Endothelial cell of umbilical vein (primary cell): ENCODE measurements around the gene STK39. TPM values are rescaled to one million over a fixed set of nuclear protein-coding genes. Genes with fewer than 3 reads are reported as not detected.

Source experiments
- BruUV-seq: library from RNA; stranded (reverse); fragments of 400-500 nt; replicated peaks from 2 replicates; lab custom pipeline; 2021; lab: Mats Ljungman, UMichigan
- CTCF ChIA-PET: fragments of 300-600, 350-600 bp; sonication (Branson Sonifier 250); formaldehyde crosslinking; loops from one replicate; lab custom pipeline; 2021; ENCODE audit warnings: antibody characterized with exemption, inconsistent platforms; lab: Charles Lee
- POLR2A ChIA-PET: fragments of 300-600, 350-600 bp; sonication (Branson Sonifier 250); formaldehyde crosslinking; loops from one replicate; lab custom pipeline; 2021; ENCODE audit warnings: antibody characterized with exemption, inconsistent platforms; lab: Charles Lee
- DNase-seq: peaks from one replicate; pipeline ENCODE4 v3.0.0-alpha.2; 2011; ENCODE audit warnings: low read depth, low spot score
- FAIRE-seq: peaks from 2 replicates; lab custom pipeline; 2011; peaks lifted over from hg19 to GRCh38; lab: Jason Lieb, UNC
- H2AFZ ChIP-seq: 2 replicates; pipeline ENCODE4 v1.6.0; 2012; ENCODE audit warnings: low read depth, low read length, control low read depth, inconsistent platforms
- H3K27ac ChIP-seq: 2 replicates; pipeline ENCODE4 v1.5.1; 2011; ENCODE audit warnings: low read depth, mild to moderate bottlenecking, control low read depth, low read length, moderate library complexity; ENCODE audit not compliant: insufficient read depth
- H3K27me3 ChIP-seq, 2 experiments: 2 replicates each; pipeline versions ENCODE4 v1.6.0 to v1.6.1; 2011; ENCODE audit warnings: low read length in 2 of 2, mixed read lengths in 1 of 2; ENCODE audit not compliant: control insufficient read depth in 2 of 2, insufficient read depth in 2 of 2
- H3K36me3 ChIP-seq, 2 experiments: 2 replicates in 1 of 2; 3 replicates in 1 of 2; pipeline ENCODE4 v1.5.1; 2011; ENCODE audit warnings: low read length in 2 of 2, mild to moderate bottlenecking in 1 of 2, moderate library complexity in 1 of 2; ENCODE audit not compliant: control insufficient read depth in 2 of 2, insufficient read depth in 2 of 2; ENCODE audit errors: extremely low read depth in 1 of 2
- H3K4me1 ChIP-seq: 3 replicates; pipeline ENCODE4 v1.5.1; 2011; ENCODE audit warnings: mild to moderate bottlenecking, low read length; ENCODE audit not compliant: control insufficient read depth, insufficient read depth; ENCODE audit errors: extremely low read depth
- H3K4me2 ChIP-seq: 2 replicates; pipeline ENCODE4 v1.6.1; 2011; ENCODE audit warnings: low read length, control low read depth, mixed read lengths; ENCODE audit not compliant: insufficient read depth
- H3K4me3 ChIP-seq, 3 experiments: fragments of 200-600 bp in 1 of 3; sonication (generic), shearing (Covaris generic) in 1 of 3; replicated peaks in 1 of 3; 2 replicates each; pipeline ENCODE4 v1.5.1; 2011 to 2016; ENCODE audit warnings: control low read depth in 3 of 3, low read length in 3 of 3, mild to moderate bottlenecking in 2 of 3, inconsistent platforms in 1 of 3, low read depth in 1 of 3, moderate library complexity in 1 of 3; ENCODE audit not compliant: insufficient read depth in 1 of 3
- H3K79me2 ChIP-seq: 2 replicates; pipeline ENCODE4 v1.6.0; 2012; ENCODE audit warnings: low read length, inconsistent platforms; ENCODE audit not compliant: control insufficient read depth, insufficient read depth
- H3K9ac ChIP-seq: replicated peaks from 2 replicates; pipeline ENCODE3; 2011; ENCODE audit warnings: low read length, control low read depth; ENCODE audit not compliant: insufficient read depth; ENCODE audit errors: extremely low read depth
- H3K9me1 ChIP-seq: replicated peaks from 3 replicates; pipeline ENCODE4 v1.6.0; 2011; ENCODE audit warnings: mild to moderate bottlenecking, low read length; ENCODE audit not compliant: control insufficient read depth, insufficient read depth; ENCODE audit errors: extremely low read depth
- H3K9me3 ChIP-seq: replicated peaks from 2 replicates; pipeline ENCODE4 v1.5.1; 2012; ENCODE audit warnings: low read length, inconsistent platforms; ENCODE audit not compliant: control insufficient read depth, insufficient read depth
- H4K20me1 ChIP-seq: replicated peaks from 2 replicates; pipeline ENCODE3; 2011; ENCODE audit warnings: mild to moderate bottlenecking, low read length; ENCODE audit not compliant: control insufficient read depth, insufficient read depth; ENCODE audit errors: extremely low read depth
- CTCF ChIP-seq, 2 donors: IDR thresholded peaks; 1 replicate in 1 of 2; 2 replicates in 1 of 2; pipeline ENCODE4 v1.5.1; 2011; ENCODE audit warnings: low read length in 2 of 2, mild to moderate bottlenecking in 2 of 2, moderate library complexity in 2 of 2, control low read depth in 1 of 2, inconsistent platforms in 1 of 2, low read depth in 1 of 2; ENCODE audit not compliant: insufficient read depth in 1 of 2; ENCODE audit errors: extremely low read depth in 1 of 2
- EZH2 ChIP-seq: IDR thresholded peaks from 2 replicates; pipeline ENCODE4 v1.6.1; 2012; ENCODE audit warnings: borderline replicate concordance, low read depth, mild to moderate bottlenecking, moderate library complexity, low read length, inconsistent platforms; ENCODE audit not compliant: severe bottlenecking
- FOS ChIP-seq: IDR thresholded peaks from 2 replicates; pipeline ENCODE4 v1.6.1; 2011; ENCODE audit warnings: mild to moderate bottlenecking, low read length, moderate library complexity, borderline replicate concordance; ENCODE audit not compliant: insufficient read depth
- JUN ChIP-seq: IDR thresholded peaks from 2 replicates; pipeline ENCODE4 v1.6.1; 2011; ENCODE audit warnings: borderline replicate concordance, low read depth; ENCODE audit not compliant: insufficient read length, insufficient read depth
- MAX ChIP-seq: IDR thresholded peaks from 2 replicates; pipeline ENCODE4 v1.6.1; 2011; ENCODE audit not compliant: insufficient read depth, insufficient read length
- MYC ChIP-seq: IDR thresholded peaks from one replicate; pipeline ENCODE4 v1.6.1; 2011; ENCODE audit warnings: mild to moderate bottlenecking, low read depth, low read length
- POLR2A ChIP-seq: IDR thresholded peaks from 2 replicates; pipeline ENCODE4 v1.6.1; 2012; ENCODE audit warnings: low read depth, mild to moderate bottlenecking, control low read depth, low read length
- POLR2AphosphoS5 ChIP-seq: IDR thresholded peaks from 2 replicates; pipeline ENCODE4 v1.6.1; 2012; ENCODE audit warnings: low read depth, mild to moderate bottlenecking, control low read depth, low read length, moderate library complexity; ENCODE audit not compliant: insufficient read depth
- dilution Hi-C: fragments of 300-500 bp; cut with MboI; formaldehyde crosslinking; loops from one replicate; pipeline ENCODE4 v1.15.0; 2019; ENCODE audit warnings: low sequenced_read_pairs; ENCODE audit not compliant: extremely low pct_ligation_motif_present
- intact Hi-C: fragments of 100-400 bp; cut with micrococcal nuclease; formaldehyde crosslinking; loops from one replicate; pipeline ENCODE4 v1.10.0; 2022
- polyA plus RNA-seq, 4 experiments: library from polyadenylated mRNA; depleted of rRNA in 3 of 4; stranded (reverse) in 3 of 4; unstranded in 1 of 4; fragments of >200 nt; gene quantifications; 2 replicates each; pipeline versions ENCODE4 v1.2.1 to v1.2.3, GENCODE V29; 2011 to 2012; ENCODE audit warnings: missing spikeins in 1 of 4
- total RNA-seq: library from RNA; stranded (reverse); gene quantifications from 2 replicates; pipeline ENCODE4 v1.2.3, GENCODE V29; 2021

Gene STK39
- total and polyA plus RNA-seq, 2 donors (not counting 3 experiments of a cell fraction or from before 2014, with no cell fraction given) = 4.6 to 13.1 TPM

GRCh38 chr2:168252976-168253375, 5.6 kb upstream of the STK39 start:
- TF ChIP-seq POLR2A = no peak
- no peak for TF ChIP-seq MYC
- no peak for TF ChIP-seq CTCF (IDR thresholded peaks at IDR 0.05; ENCODE audit: extremely low read depth in 1 of 2, insufficient read depth in 1 of 2, low read depth in 1 of 2, low read length in 2 of 2)
- no peak for TF ChIP-seq JUN
- no peak for TF ChIP-seq EZH2
- no peak for TF ChIP-seq FOS
- TF ChIP-seq POLR2AphosphoS5 = no peak
- no peak for TF ChIP-seq MAX
- H4K20me1 ChIP-seq = no peaks in the 10 kb centered on the region
- H3K9me3 ChIP-seq = no peaks in the 10 kb centered on the region
- H3K9ac ChIP-seq = no peak overlapping the region
- dilution Hi-C loops (no loop called here), intact Hi-C loops (no loop called here)
- no peak overlapping the region for H3K27ac ChIP-seq
- H3K9me1 ChIP-seq = no peaks in the 10 kb centered on the region
- H2AFZ ChIP-seq = no peak overlapping the region
- CTCF ChIA-PET = interaction anchor here (1.4 to 2.5 kb wide), 2 partner anchors 111 to 134 kb away, joined by 3 to 6 read pairs; no protein-coding TSS in a partner anchor
- no peaks in the 10 kb centered on the region for H3K79me2 ChIP-seq
- no peak for DNase-seq
- no peak overlapping the region for H3K4me3 ChIP-seq
- BruUV-seq = no TSS peak
- peaks cover 6 to 9% of the 10 kb centered on the region in 2 experiments for H3K27me3 ChIP-seq
- no peak for FAIRE-seq
- no peak overlapping the region for H3K4me2 ChIP-seq
- no peaks in the 10 kb centered on the region for H3K36me3 ChIP-seq
- POLR2A ChIA-PET = no interaction called here
- peaks cover 4% of the 10 kb centered on the region for H3K4me1 ChIP-seq
